GM12878 (cell line): ENCODE data around the gene MYO9B. TPM values are rescaled to one million over a fixed set of nuclear protein-coding genes. Genes with fewer than 3 reads are reported as not detected.
A peak's percentile ranks its signal among the peaks of the same experiment; 100 is the strongest.

ENCODE experiments used
- CBFB ChIP-seq: IDR thresholded peaks from 2 replicates; pipeline ENCODE4 v1.6.1; 2016; ENCODE audit warnings: antibody characterized with exemption, low read depth
- CHD2 ChIP-seq: IDR thresholded peaks from 2 replicates; pipeline ENCODE4 v1.6.1; 2011; ENCODE audit warnings: low read depth, low read length, improper control_type of control experiment, borderline replicate concordance
- IKZF1 ChIP-seq: fragments of 450-650 bp; conservative IDR thresholded peaks from 2 replicates; pipeline ENCODE4 v1.6.1; 2017; ENCODE audit warnings: antibody characterized with exemption, mild to moderate bottlenecking
- IRF5 ChIP-seq: fragments of 450-650 bp; IDR thresholded peaks from 2 replicates; pipeline ENCODE4 v1.6.1; 2017; ENCODE audit warnings: borderline replicate concordance
- JUND ChIP-seq: IDR thresholded peaks from 2 replicates; pipeline ENCODE4 v1.6.1; 2012; ENCODE audit warnings: low read depth, mild to moderate bottlenecking, low read length, improper control_type of control experiment, moderate library complexity
- KDM1A ChIP-seq: fragments of 200-600 bp; sonication (generic); IDR thresholded peaks from 2 replicates; pipeline ENCODE4 v1.6.1; 2016; ENCODE audit warnings: borderline replicate concordance
- MYB ChIP-seq: fragments of 150-350 bp; IDR thresholded peaks from 2 replicates; pipeline ENCODE4 v1.6.1; 2014; ENCODE audit warnings: mild to moderate bottlenecking, low read depth, low read length, borderline replicate concordance
- NBN ChIP-seq: fragments of 450-650 bp; IDR thresholded peaks from 2 replicates; pipeline ENCODE4 v1.6.1; 2016
- RELA ChIP-seq: fragments of 450-650 bp; IDR thresholded peaks from 2 replicates; pipeline ENCODE4 v1.8.0; 2014; ENCODE audit warnings: borderline replicate concordance; ENCODE audit not compliant: partially characterized antibody
- SMAD1 ChIP-seq: fragments of 450-650 bp; IDR thresholded peaks from 2 replicates; pipeline ENCODE4 v1.6.1; 2018; ENCODE audit warnings: mild to moderate bottlenecking, low read depth; ENCODE audit not compliant: partially characterized antibody
- STAT1 ChIP-seq: fragments of 450-650 bp; conservative IDR thresholded peaks from 2 replicates; pipeline ENCODE4 v1.6.1; 2014; ENCODE audit warnings: antibody characterized with exemption, mild to moderate bottlenecking
- SUPT20H ChIP-seq: IDR thresholded peaks from 2 replicates; pipeline ENCODE4 v1.6.1; 2011; ENCODE audit warnings: low read depth, mild to moderate bottlenecking, low read length, moderate library complexity, borderline replicate concordance; ENCODE audit not compliant: control insufficient read depth
- TAF1 ChIP-seq: IDR thresholded peaks from 2 replicates; pipeline ENCODE4 v1.6.1; 2011; ENCODE audit warnings: mild to moderate bottlenecking, low read depth, low read length, borderline replicate concordance
- TARDBP ChIP-seq: IDR thresholded peaks from 2 replicates; pipeline ENCODE4 v1.6.1; 2016; ENCODE audit warnings: borderline replicate concordance
- TCF7 ChIP-seq: IDR thresholded peaks from 2 replicates; pipeline ENCODE4 v1.6.1; 2014; ENCODE audit warnings: antibody characterized with exemption, borderline replicate concordance
- WRNIP1 ChIP-seq: IDR thresholded peaks from 2 replicates; pipeline ENCODE4 v1.6.1; 2011; ENCODE audit warnings: low read depth, low read length, improper control_type of control experiment, borderline replicate concordance
- YY1 ChIP-seq: IDR thresholded peaks from 2 replicates; pipeline ENCODE4 v1.6.1; 2011; ENCODE audit warnings: low read depth, mild to moderate bottlenecking, low read length
- ZNF274 ChIP-seq: IDR thresholded peaks from one replicate; pipeline ENCODE4 v1.8.0; 2011; ENCODE audit not compliant: insufficient read length, insufficient read depth
- ZNF687 ChIP-seq: fragments of 450-650 bp; IDR thresholded peaks from 2 replicates; pipeline ENCODE4 v1.6.1; 2017; ENCODE audit warnings: mild to moderate bottlenecking, moderate library complexity
- ZSCAN29 ChIP-seq: fragments of 450-650 bp; IDR thresholded peaks from 2 replicates; pipeline ENCODE4 v1.6.1; 2017; ENCODE audit warnings: mild to moderate bottlenecking, moderate library complexity
- ZZZ3 ChIP-seq: IDR thresholded peaks from 2 replicates; pipeline ENCODE4 v1.6.1; 2011; ENCODE audit warnings: low read depth; ENCODE audit not compliant: control insufficient read depth, insufficient read length
- polyA plus RNA-seq, 11 experiments: library from polyadenylated mRNA; depleted of rRNA in 4 of 11; unstranded in 6 of 11; stranded (reverse) in 5 of 11; fragments of >200 nt; fragmentation: Nextera tagmentation in 4 of 11; fragmentation: Illumina TruSeq in 1 of 11; extraction: Ambion mirVana in 4 of 11; extraction: Trizol in 1 of 11; gene quantifications; 1 replicate in 1 of 11; 2 replicates in 10 of 11; pipeline versions ENCODE4 v1.2.1 to v1.2.3, GENCODE V29; 2011 to 2016; ENCODE audit warnings: inconsistent platforms in 2 of 11, missing spikeins in 2 of 11, low read depth in 1 of 11
- total RNA-seq, 4 experiments: library from RNA; depleted of rRNA in 3 of 4; stranded (reverse); fragments of >200 nt in 3 of 4; fragmentation: Illumina TruSeq in 1 of 4; extraction: Trizol in 1 of 4; gene quantifications; 2 replicates each; pipeline versions ENCODE4 v1.2.1 to v1.2.3, GENCODE V29; 2013 to 2021
- TF ChIP-seq, protein P1 (sequence below): fragments of 450-650 bp; formaldehyde crosslinking; IDR thresholded peaks from 2 replicates; pipeline ENCODE4 v1.4.0; 2022; ENCODE audit warnings: mild to moderate bottlenecking, moderate library complexity

Gene MYO9B
- total and polyA plus RNA-seq, 10 of the 15 experiments (the other 5 are each of a cell fraction or from before 2014, with no cell fraction given), result 5.4 to 165 (median 45.8) TPM

DNA sequence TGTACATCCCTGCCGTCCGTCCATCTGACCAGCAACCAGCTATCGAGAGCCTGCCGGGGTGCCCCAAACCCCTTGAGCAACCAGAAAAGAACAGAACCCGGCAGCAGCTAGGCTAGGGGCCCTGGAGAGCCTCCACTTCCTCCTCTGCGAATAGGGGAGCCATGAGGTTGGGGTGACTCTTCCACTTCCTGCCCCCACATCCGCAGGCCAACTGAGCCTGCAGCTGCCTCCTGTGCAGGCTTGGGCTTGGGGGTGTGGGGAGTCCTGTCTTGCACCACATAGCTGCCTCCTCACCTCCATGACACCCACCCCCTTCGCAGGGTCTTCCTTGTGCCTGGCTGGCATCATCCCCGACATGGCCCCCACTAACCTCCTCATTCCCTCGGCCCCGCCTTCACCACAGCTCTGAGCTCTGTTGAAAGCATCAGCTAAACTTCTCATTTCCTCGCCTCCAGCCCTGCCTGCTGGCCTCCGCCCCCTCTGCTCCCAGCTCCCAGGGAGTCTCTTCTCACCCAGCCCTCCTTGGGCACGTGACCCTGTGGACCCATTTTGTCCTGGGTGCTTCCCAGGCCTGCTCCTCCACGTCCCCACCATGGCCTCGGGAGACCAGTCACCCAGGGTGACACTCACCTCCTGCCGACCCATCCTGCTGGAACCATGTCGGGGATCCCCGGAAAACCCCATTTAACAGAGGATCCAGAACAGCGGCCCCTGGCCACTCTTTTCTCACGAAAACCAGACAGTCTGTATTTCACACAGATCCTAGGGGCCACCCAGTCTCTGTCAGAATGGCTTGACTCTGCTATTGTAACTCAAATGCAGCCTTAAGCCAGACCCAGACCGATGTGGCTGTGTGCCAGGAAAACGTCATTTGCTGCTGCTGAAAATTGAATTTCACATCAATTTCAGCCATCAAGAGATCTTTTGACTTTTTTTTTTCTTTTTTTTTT, 50.4 kb downstream of the MYO9B start (continued):
- TF ChIP-seq WRNIP1, result no peak
- TF ChIP-seq SUPT20H, result no peak
- TF ChIP-seq STAT1, result no peak
- no peak for TF ChIP-seq KDM1A
- TF ChIP-seq CHD2, result no peak
- TF ChIP-seq RELA, result peak; percentile 96
- TF ChIP-seq TAF1, result peak; percentile 17; the same call in 1 of the 2 replicates
- no peak; the same call in 1 of the 2 replicates for TF ChIP-seq JUND
- TF ChIP-seq IRF5, result no peak
- peak; percentile 56 for TF ChIP-seq ZNF687
- TF ChIP-seq IKZF1, result peak; percentile 98
- peak; percentile 35; the same call in 1 of the 2 replicates for TF ChIP-seq MYB
- TF ChIP-seq SMAD1, result peak; percentile 95
- no peak; the same call in 1 of the 2 replicates for TF ChIP-seq CBFB
- no peak for TF ChIP-seq ZSCAN29
- TF ChIP-seq YY1, result peak; percentile 71
- TF ChIP-seq TARDBP, result 0 out of 2 replicates have a peak, but pooled peaks have one; percentile 20
- TF ChIP-seq ZZZ3, result no peak
- TF ChIP-seq TCF7, result no peak
- peak; percentile 62; the same call in 1 of the 2 replicates for TF ChIP-seq NBN
- no peak for TF ChIP-seq ZNF274
- TF ChIP-seq, protein P1, sequence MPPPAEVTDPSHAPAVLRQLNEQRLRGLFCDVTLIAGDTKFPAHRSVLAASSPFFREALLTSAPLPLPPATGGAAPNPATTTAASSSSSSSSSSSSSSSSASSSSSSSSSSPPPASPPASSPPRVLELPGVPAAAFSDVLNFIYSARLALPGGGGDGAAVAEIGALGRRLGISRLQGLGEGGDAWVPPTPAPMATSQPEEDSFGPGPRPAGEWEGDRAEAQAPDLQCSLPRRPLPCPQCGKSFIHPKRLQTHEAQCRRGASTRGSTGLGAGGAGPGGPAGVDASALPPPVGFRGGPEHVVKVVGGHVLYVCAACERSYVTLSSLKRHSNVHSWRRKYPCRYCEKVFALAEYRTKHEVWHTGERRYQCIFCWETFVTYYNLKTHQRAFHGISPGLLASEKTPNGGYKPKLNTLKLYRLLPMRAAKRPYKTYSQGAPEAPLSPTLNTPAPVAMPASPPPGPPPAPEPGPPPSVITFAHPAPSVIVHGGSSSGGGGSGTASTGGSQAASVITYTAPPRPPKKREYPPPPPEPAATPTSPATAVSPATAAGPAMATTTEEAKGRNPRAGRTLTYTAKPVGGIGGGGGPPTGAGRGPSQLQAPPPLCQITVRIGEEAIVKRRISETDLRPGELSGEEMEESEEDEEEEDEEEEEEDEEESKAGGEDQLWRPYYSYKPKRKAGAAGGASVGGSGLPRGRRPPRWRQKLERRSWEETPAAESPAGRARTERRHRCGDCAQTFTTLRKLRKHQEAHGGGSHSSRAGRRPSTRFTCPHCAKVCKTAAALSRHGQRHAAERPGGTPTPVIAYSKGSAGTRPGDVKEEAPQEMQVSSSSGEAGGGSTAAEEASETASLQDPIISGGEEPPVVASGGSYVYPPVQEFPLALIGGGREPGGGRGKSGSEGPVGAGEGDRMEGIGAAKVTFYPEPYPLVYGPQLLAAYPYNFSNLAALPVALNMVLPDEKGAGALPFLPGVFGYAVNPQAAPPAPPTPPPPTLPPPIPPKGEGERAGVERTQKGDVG, result peak; percentile 50; the same call in 1 of the 2 replicates
